Type B pancreatic cell (in vitro differentiated cells): ENCODE measurements around the gene OSBP2. TPM values are rescaled to one million over a fixed set of nuclear protein-coding genes. Genes with fewer than 3 reads are reported as not detected.
A peak's percentile ranks its signal among the peaks of the same experiment; 100 is the strongest.

ENCODE experiments used
- DNase-seq: peaks from one replicate; pipeline ENCODE4 v3.0.0; 2021; ENCODE audit warnings: mixed read lengths; ENCODE audit not compliant: unreplicated experiment; ENCODE audit errors: extremely low spot score
- H3K27ac Mint-ChIP-seq: 2 replicates; pipeline ENCODE4 v1.8.0; 2021; ENCODE audit warnings: mild to moderate bottlenecking, mixed read lengths
- H3K27me3 Mint-ChIP-seq: 2 replicates; pipeline ENCODE4 v1.8.0; 2021; ENCODE audit warnings: mixed read lengths
- H3K36me3 Mint-ChIP-seq: 2 replicates; pipeline ENCODE4 v1.8.0; 2021; ENCODE audit warnings: mixed read lengths
- H3K4me1 Mint-ChIP-seq: one replicate; pipeline ENCODE4 v1.8.0; 2021; ENCODE audit warnings: mixed read lengths; ENCODE audit not compliant: unreplicated experiment
- H3K4me3 Mint-ChIP-seq: 2 replicates; pipeline ENCODE4 v1.8.0; 2021; ENCODE audit warnings: mild to moderate bottlenecking, mixed read lengths
- H3K9me3 Mint-ChIP-seq: 2 replicates; pipeline ENCODE4 v1.8.0; 2021; ENCODE audit warnings: mixed read lengths
- CTCF ChIP-seq: fragments of 200-600 bp; sonication (generic); conservative IDR thresholded peaks from 2 replicates; pipeline ENCODE4 v1.5.0; 2021; ENCODE audit warnings: antibody characterized with exemption, mild to moderate bottlenecking
- total RNA-seq: library from RNA; stranded (reverse); gene quantifications from 2 replicates; pipeline ENCODE4 v1.2.1, GENCODE V29; 2021; ENCODE audit warnings: low replicate concordance

Gene OSBP2
- total RNA-seq, 1 donor from 2014 or later, result 8.1 TPM

- H3K9me3 Mint-ChIP-seq, result no peaks in the 10 kb centered on the region
- peaks cover 17% of the 10 kb centered on the region for H3K27me3 Mint-ChIP-seq
- DNase-seq, result no peak
- H3K27ac Mint-ChIP-seq, result peak overlapping the region; percentile 24
- H3K36me3 Mint-ChIP-seq, result no peaks in the 10 kb centered on the region
- TF ChIP-seq CTCF, result no peak
- peak overlapping the region; percentile 86 for H3K4me3 Mint-ChIP-seq
- peaks cover 15% of the 10 kb centered on the region for H3K4me1 Mint-ChIP-seq
These were observed 1.4 kb downstream of the OSBP2 start for GRCh38 chr22:30695871-30696655.

DNA sequence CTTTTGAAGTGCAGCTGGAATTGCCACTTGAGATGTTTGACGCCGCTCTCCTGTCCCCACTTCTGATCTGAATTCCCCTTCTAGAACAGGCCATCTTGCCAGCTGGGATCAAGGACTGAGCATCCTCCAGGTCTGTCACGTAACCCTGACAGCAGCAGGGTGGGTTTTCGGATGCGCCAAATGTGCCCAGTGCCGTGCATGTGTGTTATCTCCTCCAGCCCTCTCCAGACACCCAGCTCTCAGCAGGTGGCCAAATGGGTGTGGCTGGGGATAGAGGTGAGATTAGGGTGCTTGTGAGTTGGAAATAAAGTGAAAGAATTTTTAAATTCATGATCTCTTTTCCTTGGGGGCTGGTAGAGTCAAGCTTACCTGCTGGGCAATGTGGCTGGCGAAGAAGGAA is 3.3 kb downstream of the OSBP2 start:
- no peak overlapping the region for H3K27ac Mint-ChIP-seq
- H3K4me1 Mint-ChIP-seq, result peaks cover 8% of the 10 kb centered on the region
- no peak overlapping the region for H3K4me3 Mint-ChIP-seq
- peaks cover 17% of the 10 kb centered on the region for H3K27me3 Mint-ChIP-seq
- DNase-seq, result no peak
- H3K36me3 Mint-ChIP-seq, result no peaks in the 10 kb centered on the region
- no peak for TF ChIP-seq CTCF
- H3K9me3 Mint-ChIP-seq, result no peaks in the 10 kb centered on the region

- no peaks in the 10 kb centered on the region for H3K9me3 Mint-ChIP-seq
- TF ChIP-seq CTCF, result no peak
- no peaks in the 10 kb centered on the region for H3K36me3 Mint-ChIP-seq
- H3K4me1 Mint-ChIP-seq, result peaks cover 17% of the 10 kb centered on the region
- H3K4me3 Mint-ChIP-seq, result no peak overlapping the region
- H3K27ac Mint-ChIP-seq, result no peak overlapping the region
- DNase-seq, result no peak
- peaks cover 4% of the 10 kb centered on the region for H3K27me3 Mint-ChIP-seq
These were observed 7.2 kb downstream of the OSBP2 start for GRCh38 chr22:30701872-30702271.

GRCh38 chr22:30702856-30703255 is 8.2 kb downstream of the OSBP2 start:
- Mint-ChIP-seq H3K9me3 (no peaks in the 10 kb centered on the region), H3K4me1 (peaks cover 17% of the 10 kb centered on the region), H3K4me3 (no peak overlapping the region), H3K27me3 (no peaks in the 10 kb centered on the region), H3K27ac (no peak overlapping the region), H3K36me3 (no peaks in the 10 kb centered on the region)
- no peak for TF ChIP-seq CTCF
- no peak for DNase-seq

DNA sequence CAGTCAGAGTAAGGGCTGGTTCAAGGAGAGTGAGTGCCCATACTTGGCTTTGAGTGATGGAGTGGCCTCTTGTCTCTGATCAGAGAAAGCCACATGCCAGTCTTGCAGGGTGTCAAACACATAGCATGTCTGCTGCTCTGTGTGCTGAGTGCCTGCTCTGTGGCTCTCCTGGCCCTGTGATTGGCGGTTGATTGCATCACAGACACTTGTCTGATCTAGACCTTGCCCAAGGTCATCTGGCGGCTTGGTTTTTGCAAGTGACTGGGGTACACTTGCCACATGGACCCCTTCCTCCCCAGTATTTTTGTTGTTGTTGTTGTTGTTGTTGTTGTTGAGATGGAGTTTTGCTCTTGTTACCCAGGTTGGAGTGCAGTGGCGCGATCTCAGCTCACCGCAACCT is 10.3 kb downstream of the OSBP2 start:
- H3K4me3 Mint-ChIP-seq, result no peak overlapping the region
- no peaks in the 10 kb centered on the region for H3K36me3 Mint-ChIP-seq
- no peak for DNase-seq
- H3K27ac Mint-ChIP-seq, result no peak overlapping the region
- no peak for TF ChIP-seq CTCF
- no peaks in the 10 kb centered on the region for H3K27me3 Mint-ChIP-seq
- H3K4me1 Mint-ChIP-seq, result peaks cover 17% of the 10 kb centered on the region
- H3K9me3 Mint-ChIP-seq, result no peaks in the 10 kb centered on the region
